ENCODE results near the gene RIMS1. TPM values are rescaled to one million over a fixed set of nuclear protein-coding genes. Genes with fewer than 3 reads are reported as not detected.

Gene RIMS1
- total and polyA plus RNA-seq, 2 of the 13 experiments (the other 11 are each of a cell fraction or from before 2014, with no cell fraction given), result not detected

GRCh38 chr6:72203983-72204382 is 317.6 kb downstream of the RIMS1 start:
- intact Hi-C loops (cut with micrococcal nuclease; ENCODE audit: unreplicated experiment), result no loop called here
- POLR2A ChIA-PET, result no interaction called here
- no TSS peak for BruUV-seq (replicated peaks)
- Histone ChIP-seq H3K9me3 (ENCODE audit: low read length) (no peaks in the 10 kb centered on the region), H3K9ac (ENCODE audit: insufficient read depth, low read depth, low read length) (no peak overlapping the region), H3K4me3 (replicated peaks in 1 of 3; ENCODE audit: insufficient read depth in 1 of 3, low read depth in 2 of 3, low read length in 3 of 3) (no peak overlapping the region), H3K27ac (ENCODE audit: extremely low read length, insufficient read depth, low read length) (no peak overlapping the region), H3K36me3 (replicated peaks in 1 of 2; ENCODE audit: control insufficient read depth in 1 of 2, insufficient read depth in 2 of 2, low read length in 2 of 2) (no peaks in the 10 kb centered on the region), H4K20me1 (ENCODE audit: insufficient read depth, low read length) (no peaks in the 10 kb centered on the region), H3K79me2 (ENCODE audit: insufficient read depth, low read length) (no peaks in the 10 kb centered on the region), H3K27me3 (ENCODE audit: control insufficient read depth in 1 of 2, insufficient read depth in 2 of 2, low read length in 2 of 2) (no peaks in the 10 kb centered on the region), H3K4me2 (ENCODE audit: low read depth, low read length) (no peak overlapping the region), H2AFZ (ENCODE audit: low read length) (no peak overlapping the region), H3K4me1 (ENCODE audit: insufficient read depth, low read length) (no peaks in the 10 kb centered on the region)
- in situ Hi-C loops (cut with HindIII; ENCODE audit: extremely low pct_ligation_motif_present, low pct_unique_long_range_greater_than_20kb), result no loop called here
- FAIRE-seq, result no peak
- DNase-seq (ENCODE audit: low spot score), result no peak
- whole genome bisulfite sequencing (ENCODE audit: low lambda C conversion rate), result 4% methylated on average over 2 of the region's 2 CpGs
- CTCF ChIA-PET (ENCODE audit: low intra/inter-chr PET ratio, low total read pairs), result no interaction called here
- no peak for ATAC-seq
- TF ChIP-seq ZSCAN9 (CRISPR knock-in tag; IDR thresholded peaks at IDR 0.05; ENCODE audit: borderline replicate concordance), result no peak
- TF ChIP-seq CAMTA2 (CRISPR knock-in tag; IDR thresholded peaks at IDR 0.05; ENCODE audit: borderline replicate concordance), result no peak
- TF ChIP-seq NR2F1 (CRISPR knock-in tag; IDR thresholded peaks at IDR 0.05), result no peak
- TF ChIP-seq ELF3 (CRISPR knock-in tag; IDR thresholded peaks at IDR 0.05), result no peak
- no peak for TF ChIP-seq JUN (CRISPR knock-in tag; IDR thresholded peaks at IDR 0.05)
- no peak for TF ChIP-seq PAX8 (CRISPR knock-in tag; IDR thresholded peaks at IDR 0.05; ENCODE audit: borderline replicate concordance)
- no peak for TF ChIP-seq ZNF337 (CRISPR knock-in tag; IDR thresholded peaks at IDR 0.05; ENCODE audit: borderline replicate concordance, low read depth)
- no peak for TF ChIP-seq ZNF687 (CRISPR knock-in tag; IDR thresholded peaks at IDR 0.05)

Measured in HepG2 (cell line).